ENCODE results near the gene PMEPA1.

The PMEPA1 gene

GRCh38 chr20:57693002-57693582 is 16.7 kb downstream of the PMEPA1 start:
- peak; percentile 99 for DNase-seq (ENCODE audit: low spot score)

- DNase-seq (ENCODE audit: low spot score): no peak
Measured at GRCh38 chr20:57692393-57692792, 17.4 kb downstream of the PMEPA1 start.

GRCh38 chr20:57691699-57692098 is 18.1 kb downstream of the PMEPA1 start:
- DNase-seq (ENCODE audit: low spot score): no peak

GRCh38 chr20:57690525-57690924 is 19.3 kb downstream of the PMEPA1 start:
- DNase-seq (ENCODE audit: low spot score): no peak

GRCh38 chr20:57689745-57690481 is 19.9 kb downstream of the PMEPA1 start:
- no peak for DNase-seq (ENCODE audit: low spot score)

GRCh38 chr20:57688864-57689263 is 21.0 kb downstream of the PMEPA1 start:
- no peak for DNase-seq (ENCODE audit: low spot score)

- no peak for DNase-seq (ENCODE audit: low spot score)
Measured at GRCh38 chr20:57688295-57688694, 21.5 kb downstream of the PMEPA1 start.

- DNase-seq (ENCODE audit: low spot score): peak; percentile 75
Measured at GRCh38 chr20:57686931-57687652, 22.7 kb downstream of the PMEPA1 start.

- no peak for DNase-seq (ENCODE audit: low spot score)
Measured at GRCh38 chr20:57685146-57685758, 24.6 kb downstream of the PMEPA1 start.

- no peak for DNase-seq (ENCODE audit: low spot score)
Measured at GRCh38 chr20:57684808-57685140, 25.0 kb downstream of the PMEPA1 start.

GRCh38 chr20:57683881-57684807 is 25.7 kb downstream of the PMEPA1 start:
- DNase-seq (ENCODE audit: low spot score): no peak

- DNase-seq (ENCODE audit: low spot score): no peak
Measured at GRCh38 chr20:57683287-57683686, 26.5 kb downstream of the PMEPA1 start.

GRCh38 chr20:57682184-57683101 is 27.4 kb downstream of the PMEPA1 start:
- DNase-seq (ENCODE audit: low spot score): no peak

- no peak for DNase-seq (ENCODE audit: low spot score)
Measured at GRCh38 chr20:57680934-57681914, 28.6 kb downstream of the PMEPA1 start.

GRCh38 chr20:57680131-57680716 is 29.6 kb downstream of the PMEPA1 start:
- no peak for DNase-seq (ENCODE audit: low spot score)

GRCh38 chr20:57679113-57679512 is 30.7 kb downstream of the PMEPA1 start:
- DNase-seq (ENCODE audit: low spot score): no peak

- DNase-seq (ENCODE audit: low spot score): no peak
Measured at GRCh38 chr20:57678340-57678739, 31.5 kb downstream of the PMEPA1 start.

GRCh38 chr20:57677584-57677982 is 32.2 kb downstream of the PMEPA1 start:
- DNase-seq (ENCODE audit: low spot score): no peak
